ENCODE measurements around the gene RPL29. TPM values are rescaled to one million over a fixed set of nuclear protein-coding genes. Genes with fewer than 3 reads are reported as not detected.
A peak's percentile ranks its signal among the peaks of the same experiment; 100 is the strongest.

The RPL29 gene
- total and polyA plus RNA-seq, 2 of the 13 experiments (the other 11 are each of a cell fraction or from before 2014, with no cell fraction given) = 1,348 to 2,263 TPM

GRCh38 chr3:52006820-52007133 lies 11.1 kb upstream of the RPL29 start (continued):
- TF ChIP-seq ZNF138 (CRISPR knock-in tag; IDR thresholded peaks at IDR 0.05; ENCODE audit: low read depth) (no peak), ZFAT (CRISPR knock-in tag; conservative IDR thresholded peaks at IDR 0.05) (no peak), NPAS2 (CRISPR knock-in tag; IDR thresholded peaks at IDR 0.05; ENCODE audit: borderline replicate concordance) (no peak), GATAD1 (CRISPR knock-in tag; IDR thresholded peaks at IDR 0.05) (no peak), PAX8 (CRISPR knock-in tag; IDR thresholded peaks at IDR 0.05; ENCODE audit: borderline replicate concordance) (no peak), ZNF598 (CRISPR knock-in tag; IDR thresholded peaks at IDR 0.05; ENCODE audit: borderline replicate concordance) (no peak), ZFP62 (CRISPR knock-in tag; IDR thresholded peaks at IDR 0.05) (no peak), GPN1 (CRISPR knock-in tag; IDR thresholded peaks at IDR 0.05; ENCODE audit: borderline replicate concordance) (no peak), PBX3 (CRISPR knock-in tag; IDR thresholded peaks at IDR 0.05; ENCODE audit: borderline replicate concordance) (no peak)

DNA sequence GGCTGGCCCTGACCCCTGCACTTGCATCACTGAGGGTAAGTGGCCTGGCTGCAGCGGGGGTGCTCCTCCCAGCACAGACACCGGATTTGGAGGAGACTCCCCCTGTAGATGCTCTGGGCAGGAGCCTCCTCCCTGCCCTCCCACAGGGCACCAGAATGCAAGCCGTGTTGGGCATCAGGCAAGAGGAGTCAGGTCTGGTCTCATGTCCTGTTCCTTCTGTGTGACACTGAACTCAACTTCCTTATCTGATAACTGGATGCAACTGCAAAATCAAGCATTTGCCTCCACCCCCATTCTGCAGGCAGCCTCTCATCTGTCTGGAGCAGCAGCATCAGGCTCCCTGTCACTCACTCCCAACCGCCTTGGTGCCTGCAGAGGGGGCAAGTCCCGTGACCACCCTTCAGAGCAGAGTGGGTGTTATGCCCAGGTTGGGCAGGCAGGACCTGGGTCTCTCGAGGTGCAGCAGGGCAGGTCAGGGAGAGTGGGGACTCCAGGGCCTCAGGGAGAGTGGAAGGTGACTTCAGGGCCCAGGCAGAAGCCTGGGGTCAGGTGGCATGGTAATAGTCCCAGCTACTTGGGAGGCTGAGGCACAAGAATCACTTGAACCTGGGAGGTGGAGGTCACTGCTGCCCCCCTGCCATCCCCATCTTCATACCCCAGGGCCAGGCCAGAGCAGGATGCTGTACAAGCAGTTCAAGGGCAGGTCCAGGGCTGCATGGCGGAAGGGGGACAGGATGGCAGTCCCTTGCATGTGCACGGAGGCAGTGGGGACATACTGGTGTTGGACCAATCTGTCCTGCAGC lies 10.5 kb upstream of the RPL29 start:
- H3K27ac ChIP-seq (ENCODE audit: extremely low read length, insufficient read depth, low read length) = no peak overlapping the region
- BruUV-seq (replicated peaks) = no TSS peak
- H3K27me3 ChIP-seq (ENCODE audit: control insufficient read depth in 1 of 2, insufficient read depth in 2 of 2, low read length in 2 of 2) = peaks cover 0 to 45% of the 10 kb centered on the region in 2 experiments; a peak in 3 of 5 replicates
- no peak overlapping the region for H2AFZ ChIP-seq (ENCODE audit: low read length)
- peak overlapping the region; percentile 62 for H3K4me2 ChIP-seq (ENCODE audit: low read depth, low read length)
- peaks cover 31% of the 10 kb centered on the region for H3K4me1 ChIP-seq (ENCODE audit: insufficient read depth, low read length)
- H3K36me3 ChIP-seq (replicated peaks in 1 of 2; ENCODE audit: control insufficient read depth in 1 of 2, insufficient read depth in 2 of 2, low read length in 2 of 2) = no peaks in the 10 kb centered on the region
- intact Hi-C loops (cut with micrococcal nuclease; ENCODE audit: unreplicated experiment) = no loop called here
- H3K9ac ChIP-seq (ENCODE audit: insufficient read depth, low read depth, low read length) = no peak overlapping the region
- 18% methylated on average over 5 of the region's 8 CpGs for WGBS (ENCODE audit: low lambda C conversion rate)
- POLR2A ChIA-PET = interaction anchor here (1.1 to 2.0 kb wide), 2 partner anchors 27 to 47 kb away, joined by 4 to 7 read pairs; no protein-coding TSS in a partner anchor
- in situ Hi-C loops (cut with HindIII; ENCODE audit: extremely low pct_ligation_motif_present, low pct_unique_long_range_greater_than_20kb) = no loop called here
- H4K20me1 ChIP-seq (ENCODE audit: insufficient read depth, low read length) = no peaks in the 10 kb centered on the region
- no peaks in the 10 kb centered on the region for H3K9me3 ChIP-seq (ENCODE audit: low read length)
- no peak for FAIRE-seq
- DNase-seq (ENCODE audit: low spot score) = no peak
- no peak for ATAC-seq
- peak overlapping the region in 1 of 3 experiments; percentile 42; a peak in 1 of 6 replicates for H3K4me3 ChIP-seq (replicated peaks in 1 of 3; ENCODE audit: insufficient read depth in 1 of 3, low read depth in 2 of 3, low read length in 3 of 3)
- no peaks in the 10 kb centered on the region for H3K79me2 ChIP-seq (ENCODE audit: insufficient read depth, low read length)
- CTCF ChIA-PET (ENCODE audit: low intra/inter-chr PET ratio, low total read pairs) = interaction anchor here (9.0 kb wide), 1 partner anchor 138 kb away, joined by 110 read pairs; no protein-coding TSS in a partner anchor
- TF ChIP-seq SMARCE1 (IDR thresholded peaks at IDR 0.05; ENCODE audit: borderline replicate concordance) (no peak), SP140L (CRISPR knock-in tag; IDR thresholded peaks at IDR 0.05; ENCODE audit: borderline replicate concordance) (no peak), ZNF510 (CRISPR knock-in tag; IDR thresholded peaks at IDR 0.05; ENCODE audit: low read depth) (no peak), PHF20 (CRISPR knock-in tag; IDR thresholded peaks at IDR 0.05) (no peak), ZNF652 (CRISPR knock-in tag; IDR thresholded peaks at IDR 0.05; ENCODE audit: borderline replicate concordance, low read depth) (no peak), FOXA1 (IDR thresholded peaks at IDR 0.05) (no peak), FOXA1 (CRISPR knock-in tag; IDR thresholded peaks at IDR 0.05) (no peak), ZNF124 (CRISPR knock-in tag; IDR thresholded peaks at IDR 0.05) (no peak), ZNF598 (CRISPR knock-in tag; IDR thresholded peaks at IDR 0.05; ENCODE audit: borderline replicate concordance) (no peak), ZNF382 (CRISPR knock-in tag; IDR thresholded peaks at IDR 0.05; ENCODE audit: borderline replicate concordance) (no peak), ZNF17 (CRISPR knock-in tag; IDR thresholded peaks at IDR 0.05) (no peak)
- TF ChIP-seq, protein P1, sequence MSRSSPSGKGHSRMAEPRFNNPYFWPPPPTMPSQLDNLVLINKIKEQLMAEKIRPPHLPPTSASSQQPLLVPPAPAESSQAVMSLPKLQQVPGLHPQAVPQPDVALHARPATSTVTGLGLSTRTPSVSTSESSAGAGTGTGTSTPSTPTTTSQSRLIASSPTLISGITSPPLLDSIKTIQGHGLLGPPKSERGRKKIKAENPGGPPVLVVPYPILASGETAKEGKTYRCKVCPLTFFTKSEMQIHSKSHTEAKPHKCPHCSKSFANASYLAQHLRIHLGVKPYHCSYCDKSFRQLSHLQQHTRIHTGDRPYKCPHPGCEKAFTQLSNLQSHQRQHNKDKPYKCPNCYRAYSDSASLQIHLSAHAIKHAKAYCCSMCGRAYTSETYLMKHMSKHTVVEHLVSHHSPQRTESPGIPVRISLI (CRISPR knock-in tag; IDR thresholded peaks at IDR 0.05; ENCODE audit: borderline replicate concordance) = no peak
- TF ChIP-seq, protein P2, sequence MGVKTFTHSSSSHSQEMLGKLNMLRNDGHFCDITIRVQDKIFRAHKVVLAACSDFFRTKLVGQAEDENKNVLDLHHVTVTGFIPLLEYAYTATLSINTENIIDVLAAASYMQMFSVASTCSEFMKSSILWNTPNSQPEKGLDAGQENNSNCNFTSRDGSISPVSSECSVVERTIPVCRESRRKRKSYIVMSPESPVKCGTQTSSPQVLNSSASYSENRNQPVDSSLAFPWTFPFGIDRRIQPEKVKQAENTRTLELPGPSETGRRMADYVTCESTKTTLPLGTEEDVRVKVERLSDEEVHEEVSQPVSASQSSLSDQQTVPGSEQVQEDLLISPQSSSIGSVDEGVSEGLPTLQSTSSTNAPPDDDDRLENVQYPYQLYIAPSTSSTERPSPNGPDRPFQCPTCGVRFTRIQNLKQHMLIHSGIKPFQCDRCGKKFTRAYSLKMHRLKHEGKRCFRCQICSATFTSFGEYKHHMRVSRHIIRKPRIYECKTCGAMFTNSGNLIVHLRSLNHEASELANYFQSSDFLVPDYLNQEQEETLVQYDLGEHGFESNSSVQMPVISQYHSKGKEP (CRISPR knock-in tag; IDR thresholded peaks at IDR 0.05) = no peak

Measured in HepG2 (cell line).